GM19238 (cell line): ENCODE data around the gene CFAP68.

Experiments
- DNase-seq: peaks from one replicate; pipeline ENCODE4 v3.0.0; 2011; ENCODE audit warnings: low spot score; ENCODE audit not compliant: insufficient read length

CFAP68 gene

GRCh38 chr11:111878849-111879636 lies at the start of gene CFAP68, which contains the start of gene FDXACB1:
Gene CFAP68, plus strand, starts transcription at chr11:111879541. Its CDS starts 20 bp downstream, at chr11:111879561.
Gene FDXACB1, minus strand, starts transcription at chr11:111879165. Its CDS starts 33 bp downstream, at chr11:111879132.
- peak; percentile 87 for DNase-seq

GRCh38 chr11:111833524-111833923 lies 45.8 kb upstream of the CFAP68 start:
- DNase-seq = no peak

GRCh38 chr11:111834432-111835163 lies 44.7 kb upstream of the CFAP68 start:
- no peak for DNase-seq

- DNase-seq = no peak
Observed at GRCh38 chr11:111835665-111836064, 43.7 kb upstream of the CFAP68 start.

GRCh38 chr11:111836162-111836561 lies 43.2 kb upstream of the CFAP68 start:
- DNase-seq = no peak

GRCh38 chr11:111836721-111837120 lies 42.6 kb upstream of the CFAP68 start:
- peak; percentile 7 for DNase-seq

- no peak for DNase-seq
Observed at GRCh38 chr11:111837366-111837891, 41.9 kb upstream of the CFAP68 start.

GRCh38 chr11:111838054-111838453 lies 41.3 kb upstream of the CFAP68 start:
- DNase-seq = no peak

- no peak for DNase-seq
Observed at GRCh38 chr11:111840143-111840542, 39.2 kb upstream of the CFAP68 start.

- peak; percentile 14 for DNase-seq
Observed at GRCh38 chr11:111841370-111842053, 37.8 kb upstream of the CFAP68 start.

GRCh38 chr11:111843661-111844060 lies 35.7 kb upstream of the CFAP68 start:
- DNase-seq = no peak

- no peak for DNase-seq
Observed at GRCh38 chr11:111845276-111846028, 33.9 kb upstream of the CFAP68 start.

GRCh38 chr11:111846063-111846462 lies 33.3 kb upstream of the CFAP68 start:
- no peak for DNase-seq

GRCh38 chr11:111846636-111847035 lies 32.7 kb upstream of the CFAP68 start:
- no peak for DNase-seq

- no peak for DNase-seq
Observed at GRCh38 chr11:111849631-111850030, 29.7 kb upstream of the CFAP68 start.

- DNase-seq = no peak
Observed at GRCh38 chr11:111851067-111851466, 28.3 kb upstream of the CFAP68 start.

GRCh38 chr11:111851636-111852035 lies 27.7 kb upstream of the CFAP68 start:
- no peak for DNase-seq

GRCh38 chr11:111852103-111852502 lies 27.2 kb upstream of the CFAP68 start:
- no peak for DNase-seq

GRCh38 chr11:111855506-111855905 lies 23.8 kb upstream of the CFAP68 start:
- DNase-seq = no peak

- no peak for DNase-seq
Observed at GRCh38 chr11:111860257-111860656, 19.1 kb upstream of the CFAP68 start.

GRCh38 chr11:111870113-111870512 lies 9.2 kb upstream of the CFAP68 start:
- no peak for DNase-seq
